Dermis blood vessel endothelial cell (primary cell): ENCODE results near the gene MAN2B2. TPM values are rescaled to one million over a fixed set of nuclear protein-coding genes. Genes with fewer than 3 reads are reported as not detected.

Experiments
- total RNA-seq: library from RNA; depleted of rRNA; stranded (reverse); fragments of >200 nt; gene quantifications from 2 replicates; pipeline ENCODE4 v1.2.3, GENCODE V29; 2014

Gene MAN2B2
- total RNA-seq, 1 donor from 2014 or later, result 12.3 TPM

Other genes with a start within 250 kb of the MAN2B2 start
- gene PPP2R2C, start 102.6 kb upstream of the MAN2B2 start, total RNA-seq, result 0.34 and 0.70 TPM in 2 replicates
- 88.2 and 147 TPM in 2 replicates for gene MRFAP1, start 65.5 kb downstream of the MAN2B2 start, total RNA-seq
- gene S100P, start 118.7 kb downstream of the MAN2B2 start, total RNA-seq, result not detected in 2 replicates
- gene MRFAP1L1, start 134.7 kb downstream of the MAN2B2 start, total RNA-seq, result 62.2 and 68.9 TPM in 2 replicates
- gene BLOC1S4, start 141.0 kb downstream of the MAN2B2 start, total RNA-seq, result 13.7 and 17.0 TPM in 2 replicates
- gene KIAA0232, start 207.5 kb downstream of the MAN2B2 start, total RNA-seq, result 16.7 and 20.1 TPM in 2 replicates